ENCODE results near the gene TPBGL.

DNA sequence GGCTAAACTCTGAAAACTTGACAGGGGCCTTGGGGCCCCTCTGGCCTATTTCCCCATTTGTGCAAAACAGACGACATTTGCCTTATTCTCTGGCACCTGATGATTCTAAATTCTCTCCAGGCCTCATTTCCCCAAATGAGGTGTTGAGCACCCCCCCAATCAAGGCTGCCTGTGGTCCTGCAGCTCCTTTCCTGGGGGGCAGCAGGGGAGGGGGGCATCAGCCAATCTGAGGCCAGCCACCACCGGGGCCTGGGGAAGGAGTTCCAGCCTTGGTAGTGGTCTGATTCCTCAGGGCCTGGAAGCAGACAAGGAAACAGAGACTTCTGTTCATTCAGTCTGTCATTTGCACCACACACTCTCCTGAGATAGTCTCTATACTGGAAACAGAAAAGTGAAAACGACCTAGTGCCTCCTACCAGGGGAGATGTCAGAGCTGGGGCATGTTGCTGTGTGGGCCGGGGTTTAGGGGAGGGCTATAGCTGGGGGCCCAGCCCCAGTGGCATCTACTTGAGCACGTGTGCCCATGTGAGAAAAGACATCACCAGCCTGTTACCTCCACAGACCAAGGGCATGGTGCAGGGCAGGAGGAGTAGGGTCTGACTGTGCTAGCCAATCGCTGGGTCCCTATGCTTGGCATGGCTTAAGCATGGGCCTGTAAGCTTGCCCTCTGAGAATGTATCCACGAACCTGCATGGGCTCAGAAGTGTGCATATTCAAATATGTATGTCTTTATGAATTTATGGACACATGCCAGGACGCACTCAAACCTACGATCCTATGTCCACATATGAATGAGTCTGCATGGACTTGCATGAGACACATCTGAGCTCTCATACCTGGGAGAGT is 1.8 kb upstream of the TPBGL start:
- TF ChIP-seq, protein P1, sequence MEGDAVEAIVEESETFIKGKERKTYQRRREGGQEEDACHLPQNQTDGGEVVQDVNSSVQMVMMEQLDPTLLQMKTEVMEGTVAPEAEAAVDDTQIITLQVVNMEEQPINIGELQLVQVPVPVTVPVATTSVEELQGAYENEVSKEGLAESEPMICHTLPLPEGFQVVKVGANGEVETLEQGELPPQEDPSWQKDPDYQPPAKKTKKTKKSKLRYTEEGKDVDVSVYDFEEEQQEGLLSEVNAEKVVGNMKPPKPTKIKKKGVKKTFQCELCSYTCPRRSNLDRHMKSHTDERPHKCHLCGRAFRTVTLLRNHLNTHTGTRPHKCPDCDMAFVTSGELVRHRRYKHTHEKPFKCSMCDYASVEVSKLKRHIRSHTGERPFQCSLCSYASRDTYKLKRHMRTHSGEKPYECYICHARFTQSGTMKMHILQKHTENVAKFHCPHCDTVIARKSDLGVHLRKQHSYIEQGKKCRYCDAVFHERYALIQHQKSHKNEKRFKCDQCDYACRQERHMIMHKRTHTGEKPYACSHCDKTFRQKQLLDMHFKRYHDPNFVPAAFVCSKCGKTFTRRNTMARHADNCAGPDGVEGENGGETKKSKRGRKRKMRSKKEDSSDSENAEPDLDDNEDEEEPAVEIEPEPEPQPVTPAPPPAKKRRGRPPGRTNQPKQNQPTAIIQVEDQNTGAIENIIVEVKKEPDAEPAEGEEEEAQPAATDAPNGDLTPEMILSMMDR (IDR thresholded peaks at IDR 0.05): no peak
- TF ChIP-seq POLR2A (IDR thresholded peaks at IDR 0.05): no peak

Measured in testis (tissue), 2 donors.